Stimulated activated CD4-positive, alpha-beta T cell treated with anti-CD3 and anti-CD28 coated beads, TNF-alpha, amount 100 ng/mL, for 1 hour (primary cell): ENCODE results near the gene CSNK1E.

ENCODE experiments used
- DNase-seq, 3 donors: peaks; one replicate each; pipeline ENCODE4 v3.0.0-alpha.2; 2020; ENCODE audit warnings: low read depth in 3 of 3, low spot score in 1 of 3

CSNK1E gene

GRCh38 chr22:38250643-38251340, 66.4 kb downstream of the CSNK1E start:
- no peak for DNase-seq

GRCh38 chr22:38249803-38250642, 67.2 kb downstream of the CSNK1E start:
- DNase-seq: no peak

DNA sequence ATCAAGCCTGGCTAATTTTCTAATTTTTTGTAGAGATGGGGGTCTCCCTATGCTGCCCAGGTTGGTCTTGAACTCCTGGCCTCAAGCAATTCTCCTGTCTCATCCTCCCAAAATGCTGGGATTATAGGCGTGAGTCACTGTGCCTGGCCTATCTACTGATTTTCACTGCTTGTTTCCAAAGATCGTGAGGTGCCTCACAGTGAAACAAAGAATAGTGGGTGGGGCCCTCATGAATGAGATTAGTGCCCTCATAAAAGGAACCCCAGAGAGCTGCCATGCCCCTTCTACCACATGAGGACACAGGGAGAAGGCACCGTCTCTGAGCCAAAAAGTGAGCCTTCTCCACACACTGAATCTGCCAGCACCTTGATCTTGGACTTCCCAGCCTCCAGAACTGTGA, 67.9 kb downstream of the CSNK1E start:
- no peak for DNase-seq

- no peak for DNase-seq
These were observed 69.0 kb downstream of the CSNK1E start for GRCh38 chr22:38248280-38248679.

DNA sequence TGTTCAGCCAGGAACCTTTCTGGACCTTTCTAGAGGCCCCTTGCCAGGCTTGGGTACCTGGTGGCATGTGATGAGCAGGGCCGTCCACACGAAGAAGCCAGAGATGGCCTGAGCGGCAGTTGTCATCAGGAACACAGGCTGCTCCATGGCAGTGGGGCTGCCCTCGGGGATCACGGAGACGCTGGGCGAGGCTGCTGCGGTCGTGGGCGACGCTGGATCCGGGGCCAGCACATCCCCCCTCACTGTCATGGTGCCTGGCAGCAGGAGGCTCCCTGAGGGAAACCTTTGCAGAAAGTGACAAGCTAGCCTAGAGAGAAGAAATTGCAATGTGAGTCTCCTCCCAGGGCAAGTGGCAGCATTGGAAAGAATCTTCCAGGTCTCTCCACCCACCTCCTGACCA, 69.5 kb downstream of the CSNK1E start:
- DNase-seq: no peak

- no peak for DNase-seq
These were observed 70.5 kb downstream of the CSNK1E start for GRCh38 chr22:38246692-38247091.

- no peak for DNase-seq
These were observed 71.1 kb downstream of the CSNK1E start for GRCh38 chr22:38246046-38246658.

DNA sequence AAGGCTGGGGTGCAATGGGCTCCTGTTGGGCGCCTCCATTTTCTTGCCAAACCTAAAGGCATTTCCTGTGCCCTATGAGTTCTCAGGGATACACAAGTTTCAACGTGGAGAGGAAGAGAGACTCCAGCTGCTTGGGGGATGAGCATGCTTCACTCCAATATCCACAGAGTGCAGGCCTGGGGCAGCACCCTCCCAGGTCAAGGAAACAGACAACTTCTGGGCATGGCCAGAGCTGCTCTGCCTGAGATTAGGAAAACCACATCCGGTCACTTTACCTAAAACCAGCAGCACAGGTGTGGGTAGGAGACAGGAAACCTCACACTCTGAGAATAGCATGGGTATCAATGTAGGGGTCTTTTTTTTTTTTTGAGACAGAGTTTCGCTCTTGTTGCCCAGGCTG, 73.1 kb downstream of the CSNK1E start:
- no peak for DNase-seq

GRCh38 chr22:38243007-38243765, 74.0 kb downstream of the CSNK1E start:
- DNase-seq: no peak

- no peak for DNase-seq
These were observed 76.4 kb downstream of the CSNK1E start for GRCh38 chr22:38240734-38241252.
